ENCODE results near the gene RASA4.
"Not testable (repeated sequence)": the region's sequence is repeated elsewhere in the genome, so short reads cannot be mapped to it uniquely, and the experiment has no call there.

DNA sequence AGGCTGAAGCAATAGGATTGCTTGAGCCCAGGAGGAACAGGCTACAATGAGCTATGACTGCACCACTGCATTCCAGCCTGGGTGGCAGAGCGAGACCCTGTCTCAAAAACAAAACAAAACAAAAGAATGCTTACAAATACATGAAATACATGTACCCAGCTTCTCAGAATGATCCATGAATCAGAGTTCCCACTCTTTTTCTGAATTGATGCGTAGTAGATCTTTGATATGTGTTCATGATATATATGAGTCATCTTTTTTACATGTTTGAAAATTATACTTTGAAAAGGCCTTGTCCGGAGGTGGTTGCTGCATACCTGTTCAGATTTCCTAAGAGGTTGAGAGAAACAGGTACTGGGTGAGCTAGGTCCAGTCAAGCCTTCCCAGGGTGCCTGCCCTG is 40.2 kb downstream of the RASA4 start:
- TF ChIP-seq, protein P1, sequence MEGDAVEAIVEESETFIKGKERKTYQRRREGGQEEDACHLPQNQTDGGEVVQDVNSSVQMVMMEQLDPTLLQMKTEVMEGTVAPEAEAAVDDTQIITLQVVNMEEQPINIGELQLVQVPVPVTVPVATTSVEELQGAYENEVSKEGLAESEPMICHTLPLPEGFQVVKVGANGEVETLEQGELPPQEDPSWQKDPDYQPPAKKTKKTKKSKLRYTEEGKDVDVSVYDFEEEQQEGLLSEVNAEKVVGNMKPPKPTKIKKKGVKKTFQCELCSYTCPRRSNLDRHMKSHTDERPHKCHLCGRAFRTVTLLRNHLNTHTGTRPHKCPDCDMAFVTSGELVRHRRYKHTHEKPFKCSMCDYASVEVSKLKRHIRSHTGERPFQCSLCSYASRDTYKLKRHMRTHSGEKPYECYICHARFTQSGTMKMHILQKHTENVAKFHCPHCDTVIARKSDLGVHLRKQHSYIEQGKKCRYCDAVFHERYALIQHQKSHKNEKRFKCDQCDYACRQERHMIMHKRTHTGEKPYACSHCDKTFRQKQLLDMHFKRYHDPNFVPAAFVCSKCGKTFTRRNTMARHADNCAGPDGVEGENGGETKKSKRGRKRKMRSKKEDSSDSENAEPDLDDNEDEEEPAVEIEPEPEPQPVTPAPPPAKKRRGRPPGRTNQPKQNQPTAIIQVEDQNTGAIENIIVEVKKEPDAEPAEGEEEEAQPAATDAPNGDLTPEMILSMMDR (IDR thresholded peaks at IDR 0.05): not testable (repeated sequence)
- not testable (repeated sequence) for TF ChIP-seq TCF7L2, POLR2AphosphoS5 (IDR thresholded peaks at IDR 0.05; ENCODE audit: low read depth, low read length)
